Activated T-helper 1 cell treated with anti-CD3 and anti-CD28 coated beads, Interleukin-12 subunit alpha, Interleukin-12 subunit beta, Interleukin-2, Interleukin-4 antibody, amounts not matched to agents 30 ng/mL and 10 ng/mL and 1 ng/mL, durations not matched to agents 14 hours and 24 hours and 36 hours (primary cell): ENCODE data around the gene TNFRSF1B. TPM values are rescaled to one million over a fixed set of nuclear protein-coding genes. Genes with fewer than 3 reads are reported as not detected.

Source experiments
- DNase-seq: peaks from one replicate; pipeline ENCODE4 v3.0.0; 2021; ENCODE audit warnings: low spot score
- H3K27ac Mint-ChIP-seq: one replicate; pipeline ENCODE4 v1.8.0; 2021; ENCODE audit warnings: mild to moderate bottlenecking, mixed read lengths
- H3K27me3 Mint-ChIP-seq: one replicate; pipeline ENCODE4 v1.8.0; 2022; ENCODE audit warnings: mild to moderate bottlenecking, moderate library complexity, mixed read lengths; ENCODE audit not compliant: insufficient read depth
- H3K36me3 Mint-ChIP-seq: one replicate; pipeline ENCODE4 v1.8.0; 2021; ENCODE audit warnings: low read depth, mixed read lengths
- H3K4me1 Mint-ChIP-seq: one replicate; pipeline ENCODE4 v1.8.0; 2021; ENCODE audit warnings: low read depth, mixed read lengths
- H3K4me3 Mint-ChIP-seq: one replicate; pipeline ENCODE4 v1.8.0; 2021; ENCODE audit warnings: mild to moderate bottlenecking, moderate library complexity, mixed read lengths
- H3K9me3 Mint-ChIP-seq: one replicate; pipeline ENCODE4 v1.8.0; 2021; ENCODE audit warnings: mixed read lengths
- intact Hi-C: fragments of 100-400 bp; cut with micrococcal nuclease; formaldehyde crosslinking; loops from one replicate; pipeline ENCODE4 v1.15.1; 2024
- total RNA-seq: library from RNA; stranded (reverse); gene quantifications from 2 replicates; pipeline ENCODE4 v1.2.3, GENCODE V29; 2022

TNFRSF1B gene
- total RNA-seq, 1 donor from 2014 or later: 213 TPM

DNA sequence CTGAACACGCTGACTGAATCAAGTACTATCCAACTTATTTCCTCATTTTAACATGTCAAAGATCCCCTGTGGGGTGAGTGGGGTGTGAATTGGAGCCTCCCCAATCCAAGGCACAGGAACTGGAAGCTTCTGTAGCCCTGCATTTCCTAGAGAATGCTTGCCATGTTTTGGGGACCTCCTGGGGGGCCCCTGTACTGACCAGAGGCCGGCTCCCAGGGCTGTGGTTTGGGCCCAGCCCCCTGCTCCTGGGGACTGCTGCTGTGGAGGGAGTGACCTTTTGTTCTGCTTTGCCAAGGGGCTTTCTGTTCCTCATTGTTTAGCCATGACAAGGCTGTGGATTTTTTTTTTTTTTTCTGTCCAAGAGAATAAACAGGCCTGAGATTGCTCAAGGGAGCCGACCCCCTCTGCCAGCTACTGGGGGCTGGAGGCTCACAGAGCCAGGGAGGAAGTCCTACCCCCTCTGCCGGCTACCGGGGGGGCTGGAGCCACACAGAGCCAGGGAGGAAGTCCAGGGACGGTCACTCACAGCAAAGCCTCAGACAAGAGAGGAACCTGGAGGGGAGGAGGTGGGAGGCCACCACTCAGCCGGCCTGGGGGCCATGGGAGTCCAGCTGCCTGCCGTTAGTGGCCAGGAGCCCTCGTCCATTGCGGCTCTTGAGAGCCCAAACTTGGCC, 17.4 kb downstream of the TNFRSF1B start:
- peaks cover 65% of the 10 kb centered on the region for H3K4me1 Mint-ChIP-seq

DNA sequence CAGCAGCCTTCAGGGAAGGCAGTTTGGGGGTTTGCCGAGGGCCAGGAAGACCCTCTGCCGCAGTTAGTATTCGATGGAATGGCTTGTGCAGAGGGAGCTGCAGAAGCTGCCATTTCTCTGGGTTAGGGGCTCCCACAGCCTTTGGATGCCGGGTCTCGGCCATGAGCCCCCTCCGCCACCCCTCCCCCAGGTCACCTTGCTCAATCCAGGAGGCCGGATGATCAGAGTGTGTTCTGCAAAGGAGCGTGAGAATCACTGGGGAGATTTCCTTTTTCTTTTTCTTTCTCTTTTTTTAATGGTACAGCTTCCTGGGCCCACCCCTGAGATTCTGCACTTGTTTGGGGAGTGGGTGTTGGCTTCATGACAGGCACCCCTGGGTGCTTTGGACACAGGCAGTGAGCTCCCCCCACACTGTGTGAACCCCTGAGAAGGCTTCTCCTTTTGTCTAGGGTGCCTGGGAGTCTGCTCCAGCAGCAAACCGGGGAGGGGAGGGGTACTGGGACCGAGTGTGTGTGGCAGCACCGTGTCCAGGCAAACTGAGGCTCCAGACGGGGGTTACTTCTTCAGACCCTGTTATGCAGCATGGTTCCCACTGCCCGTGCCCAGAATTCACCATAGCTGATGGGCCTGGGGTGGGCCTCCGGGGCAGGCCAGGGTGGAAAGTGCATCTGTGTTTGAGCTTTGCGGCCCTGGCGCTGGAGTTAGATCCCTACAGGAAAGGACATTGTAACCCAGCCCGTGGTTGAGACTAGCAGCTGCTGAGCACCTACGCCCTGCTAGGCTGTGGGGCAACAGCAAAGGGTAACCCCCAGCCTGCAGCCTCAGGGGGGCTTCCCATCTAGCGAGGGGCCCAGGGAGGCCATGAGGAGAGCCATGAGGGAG, 18.5 kb downstream of the TNFRSF1B start:
- Mint-ChIP-seq H3K4me1 (peaks cover 62% of the 10 kb centered on the region), H3K27me3 (no peaks in the 10 kb centered on the region), H3K36me3 (peaks cover 29% of the 10 kb centered on the region), H3K4me3 (no peak overlapping the region), H3K9me3 (no peaks in the 10 kb centered on the region), H3K27ac (peak overlapping the region; percentile 75)
- DNase-seq: no peak
- intact Hi-C loops: no loop called here

More for the DNA sequence above, 17.4 kb downstream of the TNFRSF1B start:
- no peaks in the 10 kb centered on the region for H3K9me3 Mint-ChIP-seq
- H3K27me3 Mint-ChIP-seq: no peaks in the 10 kb centered on the region
- intact Hi-C loops: no loop called here
- H3K36me3 Mint-ChIP-seq: peaks cover 24% of the 10 kb centered on the region
- peak overlapping the region; percentile 4 for H3K27ac Mint-ChIP-seq
- H3K4me3 Mint-ChIP-seq: no peak overlapping the region
- DNase-seq: no peak

DNA sequence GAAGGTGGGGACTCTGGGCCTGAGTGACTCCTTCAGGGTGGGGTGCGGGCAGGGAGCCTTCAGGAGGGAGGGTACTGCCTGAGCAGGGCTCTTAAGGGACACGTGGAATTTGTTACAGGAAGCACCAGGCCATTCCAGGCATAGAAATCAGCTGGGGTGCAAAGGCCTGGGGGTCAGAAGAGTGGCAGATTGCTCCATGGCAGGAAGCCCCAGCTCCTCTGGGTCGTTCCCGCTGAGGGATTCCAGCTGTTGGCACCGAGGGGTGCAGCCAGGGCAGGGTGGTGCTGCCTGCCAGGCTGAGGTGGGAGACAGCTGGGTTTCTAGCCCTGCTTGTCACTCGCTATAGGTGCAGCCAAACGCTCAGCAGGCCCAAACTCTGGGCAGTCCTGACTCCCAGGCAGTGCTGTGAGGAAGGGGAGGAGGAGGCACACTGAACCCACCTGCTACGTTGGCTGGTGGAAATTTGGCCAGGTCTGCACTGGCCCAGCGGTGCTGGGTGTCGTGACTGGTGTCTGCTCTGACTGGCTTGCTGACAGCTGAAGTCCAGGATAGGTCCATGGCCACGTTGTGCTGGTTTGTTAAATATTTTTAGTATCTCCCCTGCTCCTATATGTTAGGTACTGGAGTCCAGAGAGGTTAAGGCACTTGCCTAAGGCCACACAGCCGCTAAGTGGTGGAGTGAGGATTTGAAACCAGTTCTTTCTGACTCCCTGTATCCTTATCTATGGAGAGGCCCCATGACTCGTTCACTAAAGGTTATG, 19.3 kb downstream of the TNFRSF1B start:
- intact Hi-C loops: no loop called here
- Mint-ChIP-seq H3K4me3 (no peak overlapping the region), H3K4me1 (peaks cover 64% of the 10 kb centered on the region), H3K27me3 (no peaks in the 10 kb centered on the region), H3K36me3 (peaks cover 33% of the 10 kb centered on the region), H3K9me3 (no peaks in the 10 kb centered on the region), H3K27ac (peak overlapping the region; percentile 75)
- DNase-seq: no peak

DNA sequence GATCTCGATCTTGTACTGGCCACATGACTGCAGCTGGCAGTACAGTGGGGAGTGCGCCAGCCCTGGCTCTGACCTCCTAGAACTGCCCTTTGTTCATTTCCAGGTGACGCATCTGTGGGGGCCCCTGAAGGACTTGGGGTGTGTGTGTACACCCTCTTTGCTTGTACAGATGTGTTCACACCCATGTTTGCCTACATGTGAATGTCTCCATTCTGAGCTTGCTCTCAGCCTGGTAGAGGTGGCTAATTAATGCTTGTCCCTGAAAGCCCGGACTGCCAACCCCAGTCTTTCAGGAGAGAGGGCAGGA, 19.8 kb downstream of the TNFRSF1B start:
- no peaks in the 10 kb centered on the region for H3K9me3 Mint-ChIP-seq
- H3K4me1 Mint-ChIP-seq: peaks cover 63% of the 10 kb centered on the region
- H3K36me3 Mint-ChIP-seq: peaks cover 38% of the 10 kb centered on the region
- no peak for DNase-seq
- no peaks in the 10 kb centered on the region for H3K27me3 Mint-ChIP-seq
- H3K4me3 Mint-ChIP-seq: no peak overlapping the region
- H3K27ac Mint-ChIP-seq: peak overlapping the region; percentile 44
- intact Hi-C loops: no loop called here

- Mint-ChIP-seq H3K27me3 (no peaks in the 10 kb centered on the region), H3K27ac (no peak overlapping the region), H3K36me3 (peaks cover 43% of the 10 kb centered on the region), H3K9me3 (no peaks in the 10 kb centered on the region), H3K4me1 (peaks cover 53% of the 10 kb centered on the region), H3K4me3 (no peak overlapping the region)
- no peak for DNase-seq
- intact Hi-C loops: no loop called here
Observed at GRCh38 chr1:12188115-12188514, 21.3 kb downstream of the TNFRSF1B start.

DNA sequence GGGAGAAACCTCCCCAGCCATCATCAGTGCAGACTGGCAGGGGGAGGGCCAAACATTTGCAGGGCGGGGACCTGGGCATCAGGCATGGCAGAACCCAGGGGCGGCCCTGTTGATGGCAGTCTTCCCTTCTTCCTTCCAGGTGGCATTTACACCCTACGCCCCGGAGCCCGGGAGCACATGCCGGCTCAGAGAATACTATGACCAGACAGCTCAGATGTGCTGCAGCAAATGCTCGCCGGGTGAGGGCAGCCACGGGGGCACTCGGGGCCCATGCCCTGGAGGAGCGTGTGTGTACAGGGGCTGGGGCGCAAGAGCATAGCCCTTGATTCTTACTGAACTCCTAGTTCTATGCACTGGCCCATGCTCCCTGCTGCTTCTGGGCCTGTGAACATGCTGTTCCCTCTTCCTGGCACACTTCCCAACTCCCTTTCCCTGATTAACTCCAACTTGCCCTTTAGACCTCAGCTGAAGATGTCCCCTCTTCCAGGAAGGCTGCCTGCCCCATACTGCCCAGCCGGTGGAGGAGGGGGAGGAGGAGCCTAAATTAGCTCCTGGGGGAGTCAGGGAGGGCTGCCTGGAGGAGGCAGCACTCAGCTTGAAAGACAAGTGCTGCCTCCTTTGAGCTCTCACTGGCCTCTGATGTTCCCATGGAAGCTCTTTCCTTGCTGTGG, 22.0 kb downstream of the TNFRSF1B start:
- intact Hi-C loops: no loop called here
- Mint-ChIP-seq H3K9me3 (no peaks in the 10 kb centered on the region), H3K27me3 (no peaks in the 10 kb centered on the region), H3K4me1 (peaks cover 47% of the 10 kb centered on the region), H3K27ac (peak overlapping the region; percentile 53), H3K4me3 (no peak overlapping the region), H3K36me3 (peaks cover 42% of the 10 kb centered on the region)
- no peak for DNase-seq

- Mint-ChIP-seq H3K27me3 (no peaks in the 10 kb centered on the region), H3K36me3 (peaks cover 47% of the 10 kb centered on the region), H3K9me3 (no peaks in the 10 kb centered on the region), H3K4me1 (peaks cover 48% of the 10 kb centered on the region), H3K4me3 (no peak overlapping the region), H3K27ac (peak overlapping the region; percentile 53)
- intact Hi-C loops: no loop called here
- DNase-seq: no peak
Observed at GRCh38 chr1:12189328-12189682, 22.5 kb downstream of the TNFRSF1B start.

- no peak for DNase-seq
- H3K27me3 Mint-ChIP-seq: no peaks in the 10 kb centered on the region
- H3K9me3 Mint-ChIP-seq: no peaks in the 10 kb centered on the region
- no peak overlapping the region for H3K4me3 Mint-ChIP-seq
- peak overlapping the region; percentile 68 for H3K27ac Mint-ChIP-seq
- intact Hi-C loops: no loop called here
- H3K36me3 Mint-ChIP-seq: peaks cover 58% of the 10 kb centered on the region
- H3K4me1 Mint-ChIP-seq: peaks cover 56% of the 10 kb centered on the region
Observed at GRCh38 chr1:12191242-12192032, 24.6 kb downstream of the TNFRSF1B start.

GRCh38 chr1:12194666-12195216, 27.9 kb downstream of the TNFRSF1B start:
- Mint-ChIP-seq H3K27ac (peak overlapping the region; percentile 70), H3K9me3 (no peaks in the 10 kb centered on the region), H3K4me3 (no peak overlapping the region), H3K4me1 (peaks cover 31% of the 10 kb centered on the region), H3K27me3 (no peaks in the 10 kb centered on the region), H3K36me3 (peaks cover 43% of the 10 kb centered on the region)
- no peak for DNase-seq
- intact Hi-C loops: no loop called here

DNA sequence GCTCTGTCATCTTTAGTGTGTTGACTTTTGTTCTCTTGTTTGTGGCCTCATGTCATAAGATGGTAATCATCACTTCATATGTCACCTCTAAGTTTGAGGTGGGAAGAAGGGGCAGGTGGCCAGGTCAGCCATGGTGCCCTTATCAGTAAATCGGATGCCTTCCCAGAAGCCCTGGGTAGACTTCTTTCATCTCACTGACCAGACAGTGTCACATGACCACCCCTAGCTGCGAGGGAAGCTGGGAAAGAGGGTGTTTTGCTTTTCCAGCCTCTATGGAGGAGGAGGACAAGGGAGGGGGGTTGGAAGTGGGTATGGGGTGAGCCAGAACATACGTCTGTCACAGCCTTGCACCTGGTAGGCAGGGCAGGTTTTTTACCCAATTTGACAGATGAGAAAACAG, 28.6 kb downstream of the TNFRSF1B start:
- no peak for DNase-seq
- Mint-ChIP-seq H3K9me3 (no peaks in the 10 kb centered on the region), H3K36me3 (peaks cover 39% of the 10 kb centered on the region), H3K4me3 (no peak overlapping the region), H3K4me1 (peaks cover 34% of the 10 kb centered on the region), H3K27ac (peak overlapping the region; percentile 70), H3K27me3 (no peaks in the 10 kb centered on the region)
- intact Hi-C loops: no loop called here

DNA sequence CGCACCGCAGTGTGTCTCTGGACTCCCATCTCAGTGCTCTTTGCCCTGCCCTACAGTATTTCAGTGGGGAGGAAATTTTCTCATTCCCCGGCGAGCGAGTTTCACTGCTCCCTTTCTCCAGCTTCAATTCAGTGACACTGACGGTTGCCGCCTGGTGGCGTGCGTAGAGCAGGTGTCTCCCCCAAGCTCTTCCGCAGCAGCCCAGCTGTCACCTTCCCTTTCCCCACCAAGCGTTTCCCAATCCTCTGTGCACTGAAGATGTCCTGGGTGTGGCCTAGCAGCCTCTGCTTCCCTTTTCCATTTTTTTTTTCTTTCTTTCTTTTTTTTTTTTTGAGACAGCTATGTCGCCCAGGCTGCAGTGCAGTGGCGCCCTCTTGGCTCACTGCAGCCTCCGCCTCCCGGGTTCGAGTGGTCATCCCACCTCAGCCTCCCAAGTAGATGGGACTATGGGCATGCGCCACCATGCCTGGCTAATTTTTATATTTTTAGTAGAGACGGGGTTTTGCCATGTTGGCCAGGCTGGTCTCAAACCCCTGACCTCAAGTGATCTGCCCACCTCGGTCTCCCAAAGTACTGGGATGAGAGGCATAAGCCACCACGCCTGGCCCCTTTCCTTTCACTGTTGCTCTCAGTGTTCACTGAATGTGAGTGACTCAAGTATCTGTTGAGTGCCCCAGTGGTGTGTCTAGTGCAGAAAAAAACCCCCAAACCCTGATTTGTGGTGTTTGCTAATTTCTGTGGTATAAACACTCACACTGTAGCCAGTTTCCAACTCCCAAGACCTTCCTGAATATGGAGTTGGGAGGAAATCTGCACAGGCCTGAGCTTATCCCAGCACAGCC, 30.1 kb downstream of the TNFRSF1B start:
- DNase-seq: no peak
- H3K4me1 Mint-ChIP-seq: peaks cover 38% of the 10 kb centered on the region
- H3K4me3 Mint-ChIP-seq: no peak overlapping the region
- no peaks in the 10 kb centered on the region for H3K27me3 Mint-ChIP-seq
- H3K9me3 Mint-ChIP-seq: no peaks in the 10 kb centered on the region
- intact Hi-C loops: no loop called here
- H3K36me3 Mint-ChIP-seq: peaks cover 36% of the 10 kb centered on the region
- peak overlapping the region; percentile 48 for H3K27ac Mint-ChIP-seq
